Central memory CD4-positive, alpha-beta T cell (primary cell): Measurements from ENCODE around the gene ENOX1.

Experiments
- DNase-seq: peaks from one replicate; pipeline ENCODE4 v3.0.0; 2022

Gene ENOX1

GRCh38 chr13:43785261-43785649 is 1.5 kb downstream of the ENOX1 start:
- no peak for DNase-seq

GRCh38 chr13:43784496-43784895 is 2.3 kb downstream of the ENOX1 start:
- no peak for DNase-seq

DNA sequence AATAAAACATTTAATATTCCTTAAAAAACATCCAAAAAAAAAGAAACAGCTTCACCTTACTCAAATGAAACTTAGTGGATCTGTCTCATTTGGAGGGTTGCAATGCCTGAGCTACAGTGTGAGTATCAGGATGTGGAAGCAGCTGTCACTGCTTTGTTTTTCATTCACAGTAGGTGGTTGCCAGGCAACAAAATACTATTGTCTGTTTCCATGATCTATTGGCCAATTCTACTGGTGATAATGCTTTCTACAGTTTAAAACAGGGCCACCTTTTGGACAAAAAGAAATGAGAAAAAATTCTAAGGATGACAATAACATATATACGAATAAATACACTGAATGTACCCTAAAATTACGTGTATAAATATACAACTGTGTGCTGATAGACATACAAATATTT is 3.0 kb downstream of the ENOX1 start:
- no peak for DNase-seq

DNA sequence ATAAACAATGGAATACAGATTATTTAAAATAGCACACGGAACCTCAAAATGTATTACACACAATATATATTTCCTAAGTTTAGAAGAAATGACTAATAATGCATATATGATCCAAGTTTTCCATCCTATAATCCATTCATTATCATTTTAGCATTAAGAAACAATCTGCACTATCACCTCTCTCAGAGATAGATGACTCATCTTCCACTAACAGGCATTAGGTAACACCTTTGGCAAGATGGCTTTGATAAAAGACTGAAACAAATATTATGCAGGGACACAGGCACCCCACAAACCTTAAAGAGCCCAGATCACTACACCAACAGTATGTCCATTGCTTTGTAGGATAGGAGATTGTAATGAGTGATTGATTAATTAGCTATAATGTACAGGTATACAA is 4.1 kb downstream of the ENOX1 start:
- no peak for DNase-seq

DNA sequence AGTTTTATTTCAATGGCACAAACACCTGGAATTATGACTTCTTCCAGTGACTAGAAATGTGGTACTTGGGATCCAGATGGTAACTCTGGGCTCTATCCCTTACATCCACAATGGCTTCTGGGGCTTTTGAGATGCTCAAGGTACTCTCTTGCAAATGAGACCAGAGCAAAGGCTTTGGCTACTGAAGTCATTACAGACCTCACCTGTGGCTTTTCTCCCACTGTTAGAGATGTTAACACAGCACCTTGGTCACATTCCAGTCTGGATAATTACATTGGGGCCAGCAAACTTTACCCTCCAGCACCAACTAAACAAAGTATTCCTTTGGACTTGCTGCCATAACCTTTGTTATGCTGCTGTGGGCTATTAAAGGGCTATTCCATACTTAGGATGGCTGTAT is 6.1 kb downstream of the ENOX1 start:
- DNase-seq: no peak

DNA sequence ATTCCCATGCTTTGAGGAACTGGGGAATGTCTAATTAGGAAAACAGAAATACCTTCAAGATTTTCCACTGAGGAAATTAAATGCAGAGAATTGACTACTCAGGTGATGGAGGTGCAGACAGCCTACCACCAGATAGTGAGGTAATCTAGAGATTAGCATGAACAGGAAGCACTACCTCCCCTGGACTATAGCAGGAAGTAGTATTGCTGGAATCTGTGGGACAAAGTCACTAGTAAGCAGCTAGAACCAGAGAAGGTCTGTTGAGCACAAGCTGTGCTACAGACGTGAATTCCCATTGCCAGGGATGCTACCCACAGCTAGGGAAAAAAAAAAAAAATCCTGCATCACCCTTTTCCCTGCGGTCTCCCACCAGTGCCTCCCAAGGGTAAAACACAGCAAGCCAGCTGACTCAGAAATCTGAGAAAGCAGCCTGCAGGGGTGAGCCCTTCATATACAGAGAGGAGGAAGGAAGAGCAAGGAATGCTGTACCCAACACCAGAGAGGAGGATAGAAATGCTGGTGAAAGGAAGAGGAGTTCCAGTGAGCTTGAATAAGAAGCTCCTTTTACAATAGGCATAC is 10.2 kb downstream of the ENOX1 start:
- no peak for DNase-seq

GRCh38 chr13:43776006-43776405 is 10.8 kb downstream of the ENOX1 start:
- DNase-seq: no peak

DNA sequence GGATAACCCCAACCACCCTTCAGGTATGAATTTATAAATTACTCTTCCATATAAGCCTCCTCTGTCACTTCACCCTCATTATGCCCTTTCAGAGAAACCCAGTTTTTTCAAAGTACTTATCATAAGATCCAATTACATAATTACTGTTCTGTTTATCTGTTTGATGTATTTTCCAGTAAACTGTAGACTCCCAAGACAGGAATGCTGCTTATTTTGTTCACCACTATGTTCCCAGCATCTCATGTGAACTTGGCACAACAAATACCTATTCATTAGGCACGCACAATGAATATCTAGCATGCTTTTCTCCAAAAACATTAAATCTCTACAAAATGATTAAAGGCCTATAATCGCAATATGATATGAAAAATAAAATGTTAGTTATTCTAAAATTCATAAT is 13.2 kb downstream of the ENOX1 start:
- DNase-seq: no peak

DNA sequence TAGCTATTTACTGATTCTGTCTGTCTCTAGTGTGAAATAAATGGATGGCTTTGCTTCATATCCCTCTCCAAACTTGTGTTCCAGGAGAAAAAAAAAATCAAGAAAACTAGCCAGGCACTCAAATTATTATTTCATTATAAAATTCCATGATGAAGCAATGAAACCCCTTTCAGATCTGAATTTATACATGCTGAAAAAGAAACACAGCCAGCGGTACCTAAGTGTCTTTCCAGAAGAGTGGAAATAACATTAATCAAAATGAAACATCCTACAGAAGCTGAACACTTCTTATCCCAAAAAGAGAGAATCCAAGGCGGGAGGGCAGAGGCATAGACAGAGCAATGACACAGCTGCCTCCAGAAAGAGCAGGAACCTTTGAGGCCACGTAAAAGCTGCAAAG is 15.9 kb downstream of the ENOX1 start:
- DNase-seq: no peak

DNA sequence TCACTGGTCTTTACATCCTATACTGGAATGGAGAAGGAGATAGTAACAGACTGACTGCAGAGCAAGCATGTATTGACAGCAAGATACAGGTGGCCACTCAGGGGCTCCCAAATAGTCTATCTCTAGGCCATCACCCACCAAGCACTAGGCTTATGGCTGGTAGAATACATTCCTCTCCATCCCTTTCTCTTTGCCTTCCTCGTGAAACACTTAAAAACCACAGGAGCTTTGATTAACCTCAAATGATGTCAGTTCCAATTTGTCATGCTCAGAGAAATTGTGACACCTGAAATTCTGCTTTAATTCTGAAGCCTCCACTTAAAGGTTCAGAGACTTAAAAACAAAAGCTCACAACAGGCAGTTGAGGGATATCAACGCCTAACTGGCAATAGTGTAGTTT is 17.2 kb downstream of the ENOX1 start:
- DNase-seq: no peak

DNA sequence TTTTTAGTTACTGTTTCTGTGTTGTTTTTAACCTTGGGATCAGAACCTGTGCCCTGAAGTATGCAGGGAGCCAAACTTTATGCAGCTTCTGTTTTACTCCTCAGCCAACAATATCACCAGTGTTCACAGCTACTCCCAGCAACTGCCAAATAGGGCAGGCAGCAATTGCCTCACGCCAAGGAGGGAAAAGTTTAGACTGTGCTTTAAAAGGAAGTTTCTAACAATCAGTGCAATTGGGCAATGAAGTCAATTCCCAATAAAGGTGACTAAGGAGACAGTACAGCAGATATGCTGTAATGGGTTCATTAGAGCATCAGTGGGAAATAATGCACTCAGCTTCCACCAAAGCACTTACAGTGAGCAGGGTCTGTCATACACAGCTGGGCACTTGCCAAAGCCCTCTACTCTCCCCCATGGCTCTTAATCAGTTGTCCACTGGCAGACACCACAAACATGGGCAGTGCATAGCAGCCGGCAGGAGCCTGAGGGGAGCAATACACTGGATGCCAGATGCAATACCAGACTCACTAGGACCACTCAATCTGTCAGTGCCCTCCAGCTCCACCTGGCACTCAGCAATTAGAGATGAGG is 19.3 kb downstream of the ENOX1 start:
- DNase-seq: no peak

GRCh38 chr13:43766725-43767124 is 20.0 kb downstream of the ENOX1 start:
- DNase-seq: no peak

GRCh38 chr13:43764349-43764748 is 22.4 kb downstream of the ENOX1 start:
- DNase-seq: no peak

DNA sequence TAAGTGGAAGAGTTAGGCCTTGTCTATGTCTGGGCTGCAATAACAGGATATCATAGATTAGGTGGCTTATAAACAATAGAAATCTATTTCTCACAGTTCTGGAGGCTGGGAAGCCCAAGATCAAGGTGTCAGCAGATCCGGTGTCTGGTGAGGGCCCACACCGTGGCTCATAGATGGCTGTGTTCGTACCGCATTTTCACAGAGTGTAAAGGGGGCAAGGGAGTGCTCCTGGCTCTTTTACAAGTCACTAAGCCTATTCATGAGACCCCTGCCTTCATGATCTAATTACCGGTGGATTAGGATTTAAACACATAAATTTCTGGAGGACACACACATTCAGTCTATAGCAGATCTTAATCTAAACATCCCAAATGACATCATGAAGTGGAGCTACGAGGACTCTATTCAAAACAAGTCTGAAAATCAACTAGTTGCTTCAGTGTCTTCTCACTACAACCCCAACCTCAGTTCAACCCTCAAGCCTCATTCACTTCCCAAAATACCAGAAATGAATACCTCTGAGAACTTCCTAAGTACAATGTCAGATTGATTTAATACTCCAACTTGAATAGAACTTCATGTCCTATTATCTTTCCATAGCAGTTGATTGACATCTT is 23.5 kb downstream of the ENOX1 start:
- no peak for DNase-seq

DNA sequence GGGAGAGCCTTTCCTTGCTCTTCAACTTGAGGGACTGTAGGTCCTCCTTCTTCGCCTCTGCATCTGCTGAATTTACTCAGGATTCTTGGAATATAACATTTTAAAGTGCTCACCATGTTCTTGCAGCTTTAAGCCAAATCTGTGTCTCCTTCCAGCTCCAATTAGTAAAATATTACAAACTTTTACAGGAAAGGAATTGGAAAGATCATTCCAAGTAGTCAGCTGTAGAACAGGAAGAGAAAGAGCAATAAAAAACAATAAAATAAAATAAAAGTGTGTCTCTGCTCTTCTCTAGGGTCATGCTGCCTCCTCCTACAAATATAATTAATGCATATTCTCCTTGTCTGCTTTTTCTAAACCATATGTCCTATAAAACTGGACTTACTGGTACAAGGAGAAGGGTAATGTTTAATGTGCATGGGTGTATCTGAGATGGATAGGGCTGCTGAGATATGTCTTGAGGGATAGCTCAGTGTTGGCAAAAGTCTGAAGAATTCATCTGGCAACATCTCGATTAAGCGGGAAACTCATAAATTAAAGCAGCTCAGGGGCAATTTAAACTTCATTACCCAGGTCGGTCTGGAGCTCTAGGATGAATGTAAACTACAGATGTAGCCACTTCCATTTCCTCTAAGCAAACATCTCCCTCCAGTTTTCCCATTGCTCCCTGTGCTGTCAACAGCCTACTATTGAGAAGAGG is 25.0 kb downstream of the ENOX1 start:
- no peak for DNase-seq

DNA sequence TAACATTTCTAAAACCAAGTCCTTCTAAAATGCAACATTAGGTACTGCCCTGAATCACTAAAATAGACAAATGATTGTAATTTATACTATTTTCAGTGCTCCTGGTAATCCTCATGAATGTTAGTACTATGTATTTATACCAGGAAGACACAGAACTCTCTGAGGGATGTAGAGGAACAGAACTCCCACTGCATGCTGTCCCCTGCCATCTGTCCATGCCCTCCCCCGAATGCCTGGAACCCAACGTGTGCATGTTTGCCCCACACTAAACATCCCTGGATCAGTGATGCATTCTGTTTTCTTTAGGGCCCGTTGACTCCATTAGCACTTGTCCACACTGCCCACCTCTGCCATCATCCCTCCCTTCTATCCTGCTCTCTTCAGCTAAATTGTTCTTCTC is 26.5 kb downstream of the ENOX1 start:
- no peak for DNase-seq

DNA sequence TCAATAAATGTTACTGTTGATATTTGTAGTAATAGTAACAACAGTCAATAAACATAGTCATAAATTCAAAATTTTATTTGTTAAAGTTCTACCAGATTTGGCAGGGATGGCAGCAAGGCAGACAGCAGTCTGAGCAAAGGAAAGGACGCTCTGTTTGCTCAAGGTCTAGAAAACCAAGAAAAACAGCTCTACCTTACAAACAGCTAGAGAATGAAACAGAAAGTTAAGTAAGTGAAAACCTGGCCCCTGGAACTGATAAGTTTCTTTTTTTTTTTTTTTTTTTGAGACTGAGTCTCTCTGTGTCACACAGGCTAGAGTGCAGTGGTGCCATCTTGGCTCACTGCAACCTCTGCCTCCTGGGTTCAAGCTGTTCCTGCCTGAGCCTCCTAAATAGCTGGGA is 27.9 kb downstream of the ENOX1 start:
- no peak for DNase-seq

DNA sequence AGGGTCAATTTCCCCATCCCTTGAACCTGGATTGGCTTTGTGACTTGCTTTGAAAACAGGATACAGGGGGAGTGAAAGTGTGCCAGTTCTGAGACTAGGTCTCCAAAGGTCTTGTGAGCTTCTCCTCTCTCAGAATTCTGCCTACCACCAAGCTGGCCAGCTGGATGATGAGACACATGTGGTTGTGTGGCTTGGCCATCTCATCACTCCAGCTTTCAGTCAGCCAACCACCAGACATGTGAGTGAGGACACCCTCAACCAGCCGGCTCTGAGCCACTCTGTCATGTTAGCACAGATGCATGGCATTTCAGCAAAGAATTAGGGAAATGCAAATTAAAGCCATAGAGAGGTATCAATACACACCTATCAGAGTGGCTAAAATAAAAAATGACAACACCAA is 29.5 kb downstream of the ENOX1 start:
- DNase-seq: no peak

DNA sequence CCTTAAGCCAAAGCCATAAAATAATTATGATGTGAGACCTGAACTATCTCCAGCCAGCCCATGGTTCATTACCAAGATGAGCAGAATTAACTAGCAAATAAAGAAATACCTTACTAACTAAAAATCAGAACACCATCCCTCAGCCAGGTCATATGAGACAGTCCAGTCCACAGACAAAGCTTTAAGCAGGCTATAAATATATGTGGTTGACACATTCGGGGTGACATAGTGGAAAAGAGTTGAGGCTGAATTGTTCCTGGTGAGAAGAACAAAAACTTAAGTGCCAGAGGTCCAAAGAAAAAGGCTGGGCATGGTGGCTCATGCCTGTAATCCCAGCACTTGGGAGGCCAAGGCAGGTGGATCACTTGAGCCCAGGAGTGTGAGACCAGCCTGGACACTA is 30.9 kb downstream of the ENOX1 start:
- no peak for DNase-seq

GRCh38 chr13:43751624-43752023 is 35.1 kb downstream of the ENOX1 start:
- no peak for DNase-seq

- DNase-seq: no peak
Observed at GRCh38 chr13:43749503-43749902, 37.3 kb downstream of the ENOX1 start.

- DNase-seq: no peak
Observed at GRCh38 chr13:43744261-43745031, 42.3 kb downstream of the ENOX1 start.

DNA sequence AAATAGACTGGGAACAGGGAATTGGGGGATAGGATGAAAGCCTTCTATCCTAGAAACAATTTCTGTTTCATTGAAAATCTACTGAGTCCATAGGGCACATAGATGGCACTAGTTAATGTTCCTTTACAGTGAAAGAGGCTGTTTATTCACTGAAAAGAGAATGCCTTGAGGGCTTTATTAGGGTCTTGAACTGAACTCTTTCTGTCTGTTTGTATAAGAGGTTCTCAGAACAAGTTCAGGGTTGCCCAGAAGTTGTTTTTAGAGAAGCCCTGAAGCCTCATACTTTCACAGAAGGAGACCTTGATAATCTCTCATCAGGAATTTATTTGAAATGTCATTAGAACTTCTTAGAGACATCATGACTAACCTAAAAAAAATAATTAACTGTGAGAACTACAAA is 43.9 kb downstream of the ENOX1 start:
- no peak for DNase-seq
